ENCODE data around the gene MSGN1.

The MSGN1 gene

DNA sequence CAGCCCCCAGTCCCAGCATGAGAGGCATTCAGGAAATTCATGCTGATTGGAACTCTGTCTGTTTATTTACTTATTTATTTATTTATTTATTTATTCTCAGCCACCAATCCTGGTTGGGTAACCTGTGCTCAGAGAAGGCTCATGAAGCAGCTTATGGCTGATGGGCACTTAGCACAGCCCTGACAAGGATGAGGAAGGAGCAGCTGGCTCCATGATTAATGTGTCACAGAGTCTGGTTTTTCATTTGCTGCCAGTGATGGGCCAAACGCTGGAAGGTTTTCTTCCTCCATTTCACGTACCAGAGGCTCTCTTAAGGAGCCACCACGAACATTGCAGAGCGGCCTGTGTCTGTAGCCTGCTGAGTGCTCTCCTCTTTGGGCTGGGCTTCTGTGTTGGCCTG lies 33.9 kb downstream of the MSGN1 start:
- DNase-seq, result no peak

DNA sequence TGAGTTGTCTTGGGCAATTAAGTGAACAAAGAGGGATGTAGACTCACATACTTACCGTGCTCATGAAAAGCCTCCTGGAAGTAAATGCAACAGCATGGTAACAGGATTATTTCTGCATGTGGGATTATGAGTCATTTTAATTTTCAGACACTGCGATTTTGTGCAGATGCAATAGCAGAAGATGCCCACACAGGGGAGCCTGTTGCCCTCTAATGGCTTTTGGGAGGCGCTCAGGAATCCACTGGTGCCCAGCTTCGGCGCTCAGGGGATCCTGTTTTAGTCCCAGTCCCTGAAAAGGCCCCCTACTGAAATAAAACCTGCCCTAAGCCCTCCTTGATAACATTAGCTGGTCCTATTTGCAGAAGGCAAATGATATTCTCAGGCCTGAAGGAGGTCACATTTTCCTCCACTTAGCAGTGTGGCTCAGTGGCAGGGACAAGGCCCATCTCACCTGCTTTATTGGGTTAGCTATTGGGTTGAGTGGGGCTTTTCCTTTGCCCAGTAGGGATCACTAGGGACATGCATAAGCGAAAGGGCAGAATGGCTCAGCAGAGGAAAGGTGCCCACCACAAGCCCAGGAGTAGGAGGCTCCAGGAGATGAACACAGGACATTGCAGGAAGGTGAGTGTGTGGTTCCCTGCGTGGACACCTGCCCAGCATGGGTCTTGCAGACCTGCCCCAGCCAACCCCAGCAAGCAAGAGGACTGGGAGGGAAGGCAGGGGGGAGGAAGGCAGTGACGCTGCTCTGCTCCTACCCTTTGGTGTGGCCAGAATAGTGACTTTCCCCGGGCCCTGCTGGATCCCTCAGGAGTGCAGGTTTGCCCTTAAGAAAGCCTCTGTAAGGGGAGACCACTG lies 35.7 kb downstream of the MSGN1 start:
- DNase-seq, result no peak

DNA sequence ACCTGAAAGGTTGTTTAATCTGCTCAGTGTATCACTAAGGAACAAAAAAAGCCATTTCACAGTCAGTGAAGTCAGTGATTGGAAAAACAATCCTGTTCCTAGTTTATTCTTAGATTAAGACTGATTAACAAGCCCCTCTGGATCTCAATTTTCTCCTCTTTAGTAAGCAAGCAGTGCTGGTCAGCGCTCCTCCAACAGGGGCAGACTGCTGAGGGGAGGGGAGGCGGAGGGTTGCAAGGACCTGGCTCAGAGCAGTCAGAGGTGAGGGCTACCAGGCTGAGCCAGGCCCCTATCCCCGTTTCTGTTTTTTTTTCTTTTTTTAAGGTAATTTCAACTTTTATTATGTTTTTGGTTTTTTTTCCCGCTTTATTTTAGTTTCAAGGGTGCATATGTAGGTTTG lies 37.5 kb downstream of the MSGN1 start:
- DNase-seq, result no peak

DNA sequence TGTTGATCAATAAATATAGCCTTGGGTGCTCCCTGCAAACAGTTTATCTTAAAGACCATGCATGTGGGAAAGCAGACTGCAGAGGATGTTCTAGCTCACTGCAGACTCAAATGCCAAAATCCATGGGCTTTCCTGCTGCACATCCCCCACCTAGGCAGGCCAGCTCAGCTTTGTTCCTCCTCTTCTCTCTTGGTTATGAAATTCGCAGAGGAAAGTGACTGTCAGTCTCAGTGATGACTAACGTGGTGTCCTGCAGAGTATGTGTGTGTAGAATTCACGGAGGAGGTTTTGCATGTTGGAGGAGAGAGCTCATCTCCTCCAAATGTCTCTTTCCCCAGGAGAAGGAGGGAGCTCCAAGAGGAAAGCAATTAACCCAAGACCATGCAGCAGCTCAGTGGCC lies 40.8 kb downstream of the MSGN1 start:
- no peak for DNase-seq

DNA sequence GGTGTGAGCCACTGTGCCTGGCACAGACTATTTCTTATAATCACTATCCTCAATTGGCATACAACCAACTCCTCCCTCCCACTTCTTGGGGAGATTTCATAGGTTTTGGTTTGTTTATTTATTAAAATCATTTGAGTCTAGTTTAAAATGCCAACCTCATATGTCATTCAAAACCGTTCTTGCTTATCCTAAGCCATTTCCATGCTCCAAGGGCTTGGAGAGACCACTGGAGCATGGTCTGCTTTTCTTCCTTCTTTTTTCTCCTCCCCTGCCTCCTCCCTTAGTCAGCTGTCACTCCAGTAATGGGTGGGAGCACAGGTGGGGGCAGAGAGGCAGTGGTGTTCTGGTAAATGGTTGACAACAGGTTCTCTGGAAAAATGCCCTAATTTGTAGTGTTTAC lies 41.8 kb downstream of the MSGN1 start:
- no peak for DNase-seq

DNA sequence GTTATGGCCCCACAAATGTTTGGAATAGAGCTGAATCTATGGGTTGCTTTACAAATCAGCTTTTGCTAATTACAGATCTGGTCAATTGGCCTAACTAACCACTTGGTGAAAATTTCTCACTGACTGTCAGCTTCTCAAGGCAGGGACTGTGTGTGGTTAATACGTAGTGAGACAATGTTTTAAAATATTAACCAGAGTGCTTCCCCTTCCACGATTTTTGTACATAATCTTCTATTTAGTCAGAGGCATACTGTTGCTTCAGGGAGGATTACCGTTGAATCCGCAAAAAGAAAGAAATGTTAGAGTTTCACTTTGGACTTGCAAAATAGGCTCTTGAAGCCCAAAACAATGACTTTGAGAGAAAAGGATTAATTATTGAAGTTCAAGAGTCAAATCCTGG lies 47.3 kb downstream of the MSGN1 start:
- DNase-seq, result no peak

DNA sequence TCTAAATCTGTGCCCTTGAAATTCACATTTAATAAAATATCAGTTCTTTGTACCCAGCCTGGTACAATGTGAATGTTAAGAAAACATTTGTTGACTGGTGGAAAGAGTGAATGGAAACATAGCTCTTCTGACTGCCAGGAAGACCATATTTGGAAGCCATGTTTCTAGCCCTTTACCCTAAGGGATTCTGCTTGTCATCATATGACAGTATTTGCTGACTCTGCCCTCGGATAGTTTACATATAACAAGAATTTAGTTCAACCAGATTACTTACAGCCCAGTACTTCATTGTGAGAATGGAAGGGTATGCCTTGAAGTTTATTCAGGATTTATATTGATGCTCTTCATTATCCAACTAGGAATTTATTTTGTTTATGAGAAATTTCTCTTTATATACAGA lies 48.4 kb downstream of the MSGN1 start:
- DNase-seq, result no peak

DNA sequence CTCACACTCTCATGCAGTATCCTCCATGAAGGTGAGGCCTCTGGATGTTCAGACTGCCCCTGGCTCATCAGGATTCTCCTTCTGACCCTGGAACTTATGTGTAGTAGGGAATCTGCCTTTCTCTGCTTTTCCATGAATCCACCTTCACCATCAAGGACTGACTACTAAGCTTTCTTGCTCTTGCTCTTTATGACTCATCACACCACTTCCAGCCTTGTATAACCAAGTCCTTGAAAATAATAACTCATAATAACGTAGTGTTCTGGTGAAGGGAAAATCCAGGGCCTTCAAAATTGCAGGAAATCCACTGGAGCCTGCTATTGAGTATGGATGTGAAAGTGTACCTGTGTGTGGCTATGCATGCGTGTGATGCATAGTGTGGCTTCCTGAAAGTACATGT lies 50.9 kb downstream of the MSGN1 start:
- DNase-seq, result no peak
